ENCODE measurements around the gene ATG4C.
"Not testable (repeated sequence)": the region's sequence is repeated elsewhere in the genome, so short reads cannot be mapped to it uniquely, and the experiment has no call there.

Gene ATG4C, protein sequence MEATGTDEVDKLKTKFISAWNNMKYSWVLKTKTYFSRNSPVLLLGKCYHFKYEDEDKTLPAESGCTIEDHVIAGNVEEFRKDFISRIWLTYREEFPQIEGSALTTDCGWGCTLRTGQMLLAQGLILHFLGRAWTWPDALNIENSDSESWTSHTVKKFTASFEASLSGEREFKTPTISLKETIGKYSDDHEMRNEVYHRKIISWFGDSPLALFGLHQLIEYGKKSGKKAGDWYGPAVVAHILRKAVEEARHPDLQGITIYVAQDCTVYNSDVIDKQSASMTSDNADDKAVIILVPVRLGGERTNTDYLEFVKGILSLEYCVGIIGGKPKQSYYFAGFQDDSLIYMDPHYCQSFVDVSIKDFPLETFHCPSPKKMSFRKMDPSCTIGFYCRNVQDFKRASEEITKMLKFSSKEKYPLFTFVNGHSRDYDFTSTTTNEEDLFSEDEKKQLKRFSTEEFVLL

DNA sequence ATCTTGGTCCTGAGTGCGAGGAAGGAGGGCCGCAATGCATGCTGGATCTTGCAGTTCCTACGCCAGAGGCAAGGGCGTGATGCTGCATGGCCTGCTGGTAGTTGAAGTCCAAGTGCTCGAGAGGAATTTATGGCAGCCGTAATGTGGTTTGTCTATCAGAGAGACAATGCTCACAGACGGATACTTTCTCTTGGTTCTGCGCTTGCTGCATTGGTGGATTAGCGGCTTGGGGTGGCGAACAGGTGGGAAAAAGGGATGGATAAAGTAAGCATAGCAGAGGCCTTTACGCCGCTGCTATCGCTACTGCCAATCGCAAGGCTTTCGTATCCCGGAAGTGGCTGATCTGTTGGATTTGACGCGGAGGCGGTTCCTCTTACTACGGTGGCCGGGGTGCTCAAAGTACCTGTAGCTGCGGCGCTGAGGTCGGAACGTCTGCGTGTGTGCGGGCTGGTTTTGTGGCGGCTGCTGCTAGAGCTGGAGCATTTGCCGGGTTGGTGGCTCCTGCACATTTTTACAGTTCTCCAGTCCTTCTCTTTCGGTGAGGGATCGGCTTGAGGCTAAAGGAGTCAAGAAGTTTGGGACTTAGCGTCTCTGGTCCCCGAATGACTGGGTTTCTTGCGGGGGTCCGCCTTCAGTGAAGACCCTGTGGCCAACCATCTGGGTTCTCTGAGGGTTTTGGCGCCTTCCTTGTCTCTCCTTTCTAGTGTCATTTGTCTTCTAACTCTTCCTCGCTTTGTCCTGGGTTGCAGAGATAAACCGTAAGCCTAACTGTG is at the start of gene ATG4C:
Gene ATG4C, plus strand, starts transcription at position 397 of the 773 bp plus-strand sequence. CDS start 19,655 bp downstream, outside the sequence.
- DNase-seq, result peak; percentile 96 to 98

DNA sequence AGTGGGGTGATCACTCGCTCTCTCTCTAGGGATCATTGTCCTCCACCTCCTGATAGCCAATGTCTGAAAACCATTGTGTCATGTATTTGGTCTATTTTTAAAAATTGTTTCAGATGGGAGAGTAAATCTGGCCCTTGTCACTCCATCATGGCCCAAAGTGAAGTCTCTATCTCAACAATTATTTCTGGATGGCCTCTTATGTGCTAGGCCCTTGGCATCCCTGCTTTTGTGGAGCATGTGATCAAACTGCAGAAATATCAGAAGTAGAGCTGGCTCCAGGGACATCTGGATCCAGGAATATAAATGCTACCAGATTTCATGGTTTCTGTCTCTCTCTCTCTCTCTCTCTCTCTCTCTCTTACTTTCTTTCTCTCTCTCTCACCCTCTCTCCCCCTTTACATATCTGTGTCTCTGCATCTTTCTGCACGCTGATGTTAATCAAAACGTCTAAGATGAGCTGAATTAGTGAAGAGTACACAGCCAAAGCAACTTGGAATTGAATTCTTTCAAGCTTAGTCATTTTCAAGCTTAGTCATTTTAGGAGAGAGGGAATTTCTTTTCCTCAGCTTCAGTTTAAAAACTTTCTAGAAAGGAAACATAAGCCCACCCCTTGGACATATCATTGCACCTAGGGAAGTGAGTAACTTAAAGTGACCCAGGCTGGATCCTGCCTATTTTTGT is 48.3 kb upstream of the ATG4C start:
- no peak for DNase-seq

DNA sequence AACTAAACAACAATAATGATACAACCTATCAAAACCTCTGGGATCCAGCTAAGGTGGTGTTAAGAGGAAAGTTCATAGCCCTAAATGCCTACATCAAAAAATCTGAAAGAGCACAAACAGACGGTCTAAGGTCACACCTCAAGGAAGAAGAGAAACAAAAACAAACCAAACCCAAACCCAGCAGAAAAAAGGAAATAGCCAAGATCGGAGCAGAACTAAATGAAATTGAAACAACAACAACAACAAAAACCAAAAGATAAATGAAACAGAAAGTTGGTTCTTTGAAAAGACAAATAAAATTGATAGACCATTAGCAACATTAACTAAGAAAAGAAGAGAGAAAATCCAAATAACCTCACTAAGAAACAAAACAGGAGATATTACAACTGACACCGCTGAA is 43.2 kb upstream of the ATG4C start:
- DNase-seq, result not testable (repeated sequence)

DNA sequence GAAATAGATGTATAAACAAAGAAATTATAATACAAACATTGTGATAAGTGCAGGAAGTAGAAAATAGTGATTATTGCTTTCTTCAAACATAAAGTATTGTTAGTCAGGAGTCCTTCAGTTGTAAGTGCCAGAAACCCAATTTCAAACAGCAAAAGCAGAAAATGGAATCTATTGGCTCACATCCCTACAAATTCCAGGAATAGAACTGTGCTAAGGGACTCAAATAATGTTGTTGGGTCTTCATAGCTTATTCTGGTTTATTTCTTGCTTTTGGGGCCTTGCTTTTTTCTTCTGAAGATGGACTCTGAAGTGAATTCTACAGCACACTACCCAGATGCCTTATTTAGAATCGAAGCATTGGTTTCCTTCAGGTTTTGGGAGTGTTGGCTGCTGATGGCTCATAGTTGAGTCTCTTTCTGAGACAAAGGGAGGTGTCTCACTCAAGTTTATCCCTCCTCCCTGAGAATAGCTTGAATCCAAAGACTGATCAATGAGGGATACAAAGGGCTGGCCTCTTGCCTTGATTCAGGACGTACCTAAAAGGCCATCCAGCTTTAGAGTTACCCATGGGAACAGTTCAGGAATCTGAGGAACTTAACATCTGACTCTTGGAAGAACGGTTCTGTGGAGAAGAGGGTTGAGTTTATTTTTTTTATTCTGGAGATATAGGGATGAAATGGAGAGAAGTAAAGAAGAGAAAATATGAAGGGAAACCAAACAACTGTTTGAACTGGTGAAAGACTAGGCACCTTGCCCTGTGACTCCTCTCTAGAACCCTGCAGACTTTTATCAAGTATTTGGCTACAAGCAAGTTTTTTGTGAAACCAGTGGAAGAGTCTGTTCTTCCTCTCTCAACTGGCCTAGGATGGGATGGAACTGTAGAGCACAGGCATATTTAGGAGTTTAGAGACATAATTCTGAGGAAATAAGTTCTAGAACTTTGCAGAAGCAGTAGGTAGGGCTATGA is 39.0 kb upstream of the ATG4C start:
- no peak for DNase-seq

DNA sequence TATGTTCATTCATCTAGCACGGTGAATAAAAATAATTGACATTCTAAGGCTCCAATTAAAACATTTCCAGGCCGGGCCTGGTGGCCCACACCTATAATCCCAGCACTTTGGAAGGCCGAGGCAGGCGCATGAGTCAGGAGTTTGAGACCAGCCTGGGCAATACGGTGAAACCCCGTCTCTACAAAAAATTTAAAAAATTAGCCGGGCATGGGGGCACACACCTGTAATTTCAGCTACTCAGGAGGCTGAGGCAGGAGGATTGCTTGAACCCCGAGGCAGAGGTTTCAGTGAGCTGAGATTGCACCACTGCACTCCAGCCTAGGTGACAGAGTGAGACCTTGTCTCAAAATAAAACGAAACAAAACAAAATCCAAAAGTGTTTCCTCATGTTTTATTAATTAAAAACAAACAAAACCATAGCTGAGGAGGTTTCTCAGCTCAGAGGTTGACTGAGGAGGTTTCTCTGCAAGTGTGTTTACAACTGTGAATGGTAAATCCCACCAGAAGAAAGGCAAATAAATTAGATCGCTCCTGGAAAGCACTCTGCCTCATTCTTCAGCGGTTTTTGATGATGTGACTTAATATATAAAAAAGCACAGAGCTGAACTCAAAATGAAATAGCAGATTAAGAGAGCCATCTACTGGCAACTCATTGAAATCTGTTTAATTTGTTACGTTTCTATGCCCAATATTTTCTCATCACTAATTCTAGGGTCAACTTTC is 37.7 kb upstream of the ATG4C start:
- DNase-seq, result peak in 1 of 2 donors; percentile 55

DNA sequence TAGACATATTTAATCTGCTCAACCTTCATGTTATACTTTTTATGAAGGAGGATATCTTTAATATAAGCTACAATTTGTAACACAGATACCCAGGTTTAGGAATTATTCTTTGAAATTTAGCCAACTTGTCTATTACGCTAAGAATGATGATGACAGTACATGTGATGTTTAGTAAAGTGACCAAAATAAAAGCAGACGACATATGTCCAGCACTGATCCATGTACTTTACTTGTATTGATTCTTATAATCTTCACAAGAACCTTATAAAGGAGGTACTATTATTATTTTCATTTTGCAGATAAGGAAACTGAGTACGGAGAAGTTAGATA is 37.2 kb upstream of the ATG4C start:
- DNase-seq, result no peak

DNA sequence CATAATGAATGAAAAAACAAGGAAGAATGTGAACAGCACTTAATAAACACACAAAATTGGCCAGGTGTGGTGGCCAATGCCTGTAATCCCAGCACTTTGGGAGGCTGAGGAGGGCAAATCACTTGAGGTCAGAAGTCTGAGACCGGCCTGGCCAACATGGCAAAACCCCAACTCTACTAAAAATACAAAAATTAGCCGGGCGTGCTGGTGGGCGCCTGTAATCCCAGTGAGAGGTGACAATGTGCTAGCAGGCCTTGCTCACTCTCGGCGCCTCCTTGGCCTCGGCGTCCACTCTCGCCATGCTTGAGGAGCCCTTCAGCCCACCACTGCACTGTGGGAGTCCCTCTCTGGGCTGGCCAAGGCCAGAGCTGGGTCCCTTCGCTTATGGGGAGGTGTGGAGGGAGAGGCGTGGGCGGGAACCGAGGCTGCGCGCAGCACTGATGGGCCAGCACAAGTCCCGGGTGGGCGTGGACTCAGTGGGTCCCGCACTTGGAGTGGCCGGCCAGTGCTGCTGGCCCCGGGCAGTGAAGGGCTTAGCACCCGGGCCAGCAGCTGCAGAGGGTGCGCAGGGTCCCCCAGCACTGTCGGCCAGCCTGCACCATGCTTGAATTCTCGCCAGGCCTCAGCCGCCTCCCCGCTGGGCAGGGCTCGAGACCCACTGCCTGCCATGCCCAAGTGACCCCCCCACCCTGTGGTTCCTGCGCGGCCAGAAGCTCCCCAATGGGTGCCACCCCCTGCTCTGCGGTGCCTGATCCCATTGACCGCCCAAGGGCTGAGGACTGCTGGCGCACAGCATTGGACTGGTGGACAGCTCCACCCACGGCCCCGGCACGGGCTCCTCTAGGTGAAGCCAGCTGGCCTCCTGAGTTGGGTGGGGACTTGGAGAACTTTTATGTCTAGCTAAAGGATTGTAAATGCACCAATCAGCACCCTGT is 30.6 kb upstream of the ATG4C start:
- DNase-seq, result no peak

DNA sequence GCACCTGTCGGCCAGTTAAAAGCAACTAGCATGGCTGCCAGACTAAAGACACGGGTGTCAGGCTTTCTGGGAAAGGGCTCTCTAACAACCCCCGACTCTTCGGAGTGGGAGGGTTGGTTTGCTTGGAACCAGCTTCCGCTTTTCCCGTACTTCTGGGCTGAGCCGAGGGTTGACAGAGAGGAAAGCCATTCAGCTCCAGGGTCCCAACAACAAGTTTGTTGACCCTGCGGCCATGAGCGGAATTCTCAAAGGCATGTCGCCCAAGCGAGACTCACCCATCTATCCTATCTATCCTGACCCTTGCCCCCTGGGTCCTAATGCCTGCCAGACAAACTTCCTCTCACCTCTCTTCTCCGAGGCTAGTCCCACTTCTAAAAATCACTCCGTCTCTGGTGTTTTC is 29.0 kb upstream of the ATG4C start:
- DNase-seq, result not testable (repeated sequence)

DNA sequence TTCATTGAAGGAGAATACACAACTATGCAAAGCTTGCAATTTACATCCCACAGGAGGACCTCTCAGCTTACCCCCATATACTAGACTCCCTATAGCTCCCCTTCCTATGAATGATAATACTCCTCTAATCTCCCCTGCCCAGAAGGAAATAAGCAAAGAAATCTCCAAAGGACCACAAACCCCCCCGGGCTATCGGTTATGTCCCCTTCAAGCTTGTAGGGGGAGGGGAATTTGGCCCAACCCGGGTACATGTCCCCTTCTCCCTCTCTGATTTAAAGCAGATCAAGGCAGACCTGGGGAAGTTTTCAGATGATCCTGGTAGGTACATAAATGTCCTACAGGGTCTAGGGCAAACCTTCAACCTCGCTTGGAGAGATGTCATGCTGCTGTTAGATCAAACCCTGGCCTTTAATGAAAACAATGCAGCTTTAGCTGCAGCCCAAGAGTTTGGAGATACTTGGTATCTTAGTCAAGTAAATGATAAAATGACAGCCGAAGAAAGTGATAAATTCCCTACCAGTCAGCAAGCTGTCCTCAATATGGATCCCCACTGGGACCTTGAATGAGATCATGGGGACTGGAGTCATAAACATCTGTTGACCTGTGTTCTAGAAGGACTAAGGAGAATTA is 27.6 kb upstream of the ATG4C start:
- not testable (repeated sequence) for DNase-seq

DNA sequence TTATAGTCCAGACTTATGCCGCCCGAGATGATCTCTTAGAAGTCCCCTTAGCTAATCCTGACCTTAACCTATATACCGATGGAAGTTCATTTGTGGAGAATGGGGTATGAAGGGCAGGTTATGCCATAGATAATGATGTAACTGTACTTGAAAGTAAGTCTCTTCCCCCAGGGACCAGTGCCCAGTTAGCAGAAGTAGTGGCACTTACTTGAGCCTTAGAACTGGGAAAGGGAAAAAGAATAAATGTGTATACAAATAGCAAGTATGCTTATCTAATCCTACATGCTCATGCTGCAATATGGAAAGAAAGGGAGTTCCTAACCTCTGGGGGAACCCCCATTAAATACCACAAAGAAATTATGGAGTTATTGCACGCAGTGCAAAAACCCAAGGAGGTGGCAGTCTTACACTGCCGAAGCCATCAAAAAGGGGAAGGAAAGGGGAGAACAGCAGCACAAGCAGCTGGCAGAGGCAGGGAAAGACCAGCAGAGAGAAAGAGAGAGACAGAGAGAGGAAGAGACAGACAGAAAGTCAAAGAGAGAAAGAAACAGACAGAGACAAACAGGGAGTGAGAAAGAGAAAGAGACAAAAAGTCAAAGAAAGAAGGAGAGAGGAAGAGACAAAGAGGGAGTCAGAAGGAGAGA is 24.6 kb upstream of the ATG4C start:
- DNase-seq, result not testable (repeated sequence)

DNA sequence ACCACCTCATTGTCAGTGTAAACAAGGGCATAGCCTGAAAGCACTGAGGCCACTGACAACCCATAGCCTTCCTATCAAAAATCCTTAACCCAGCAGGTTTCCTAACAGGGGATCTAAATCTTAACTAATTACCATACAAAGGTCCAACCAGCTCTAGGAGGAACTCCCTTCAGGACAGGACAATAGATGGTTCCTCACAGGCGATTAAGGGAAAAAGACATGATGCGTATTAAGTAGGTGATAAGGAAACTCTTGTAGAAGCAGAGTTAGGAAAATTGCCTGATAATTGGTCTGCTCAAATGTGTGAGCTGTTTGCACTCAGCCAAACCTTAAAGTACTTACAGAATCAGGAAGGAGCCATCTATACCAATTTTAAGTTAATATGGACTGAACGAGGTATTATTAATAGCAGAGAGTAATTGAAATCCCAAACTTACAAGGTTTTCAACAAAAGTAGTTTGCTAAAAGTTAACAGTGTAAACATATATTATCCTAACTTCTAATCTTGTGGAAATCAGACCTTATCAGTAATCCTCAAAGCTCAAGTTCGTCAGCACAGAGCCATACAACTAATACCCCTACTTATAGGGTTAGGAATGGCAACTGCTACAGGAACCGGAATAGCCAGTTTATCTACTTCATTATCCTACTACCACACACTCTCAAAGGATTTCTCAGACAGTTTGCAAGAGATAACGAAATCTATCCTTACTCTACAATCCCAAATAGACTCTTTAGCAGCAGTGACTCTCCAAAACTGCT is 23.7 kb upstream of the ATG4C start:
- DNase-seq, result not testable (repeated sequence)

DNA sequence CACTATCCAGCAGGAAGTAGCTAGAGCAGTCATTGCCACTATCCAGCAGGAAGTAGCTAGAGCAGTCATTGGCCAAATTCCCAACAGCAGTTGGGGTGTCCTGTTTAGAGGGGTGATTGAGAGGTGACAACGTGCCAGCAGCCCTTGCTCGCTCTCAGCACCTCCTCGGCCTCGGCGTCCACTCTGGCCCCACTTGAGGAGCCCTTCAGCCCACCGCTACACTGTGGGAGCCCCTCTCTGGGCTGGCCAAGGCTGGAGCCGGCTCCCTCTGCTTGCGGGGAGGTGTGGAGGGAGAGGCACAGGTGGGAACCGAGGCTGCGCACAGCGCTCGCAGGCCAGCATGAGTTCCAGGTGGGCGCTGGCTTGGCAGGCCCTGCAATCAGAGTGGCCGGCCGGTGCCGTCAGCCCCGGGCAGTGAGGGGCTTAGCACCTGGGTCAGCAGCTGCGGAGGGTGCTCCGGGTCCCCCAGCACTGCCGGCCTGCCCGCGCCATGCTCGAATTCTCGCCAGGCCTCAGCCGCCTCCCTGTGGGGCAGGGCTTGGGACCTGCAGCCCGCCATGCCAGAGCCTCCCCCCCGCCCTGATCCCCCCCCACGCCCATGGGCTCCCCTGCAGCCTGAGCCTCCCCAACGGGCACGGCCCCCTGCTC is 22.6 kb upstream of the ATG4C start:
- DNase-seq, result not testable (repeated sequence)

DNA sequence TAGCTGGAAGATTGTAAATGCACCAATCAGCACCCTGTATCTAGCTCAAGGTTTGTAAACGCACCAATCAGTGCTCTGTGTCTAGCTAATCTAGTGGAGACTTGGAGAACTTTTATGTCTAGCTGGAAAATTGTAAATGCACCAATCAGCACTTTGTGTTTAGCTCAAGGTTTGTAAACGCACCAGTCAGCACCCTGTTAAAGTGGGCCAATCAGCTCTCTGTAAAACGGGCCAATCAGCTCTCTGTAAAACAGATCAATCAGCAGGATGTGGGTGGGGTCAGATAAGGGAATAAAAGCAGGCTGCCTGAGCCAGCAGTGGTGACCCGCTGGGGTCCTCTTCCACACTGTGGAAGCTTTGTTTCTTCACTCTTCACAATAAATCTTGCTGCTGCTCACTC is 21.9 kb upstream of the ATG4C start:
- DNase-seq, result not testable (repeated sequence)

DNA sequence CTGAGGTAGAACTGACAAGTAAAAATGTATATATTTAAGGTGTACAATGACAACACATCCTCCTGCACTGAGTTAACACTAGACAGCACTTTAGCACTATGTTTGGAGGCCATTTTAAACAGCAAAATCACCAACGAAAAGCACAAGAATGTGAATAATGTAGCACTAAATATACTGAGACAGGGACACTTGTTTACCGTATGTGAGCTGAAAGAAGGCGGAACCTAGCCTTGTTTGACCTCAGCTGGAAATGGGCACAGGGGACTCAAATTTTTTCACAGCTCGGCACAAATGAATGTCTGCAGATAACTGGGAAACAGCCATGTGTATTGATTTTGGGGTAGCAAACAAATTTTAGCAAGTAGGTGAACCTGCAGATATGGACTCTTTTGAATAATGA is 18.0 kb upstream of the ATG4C start:
- no peak for DNase-seq

DNA sequence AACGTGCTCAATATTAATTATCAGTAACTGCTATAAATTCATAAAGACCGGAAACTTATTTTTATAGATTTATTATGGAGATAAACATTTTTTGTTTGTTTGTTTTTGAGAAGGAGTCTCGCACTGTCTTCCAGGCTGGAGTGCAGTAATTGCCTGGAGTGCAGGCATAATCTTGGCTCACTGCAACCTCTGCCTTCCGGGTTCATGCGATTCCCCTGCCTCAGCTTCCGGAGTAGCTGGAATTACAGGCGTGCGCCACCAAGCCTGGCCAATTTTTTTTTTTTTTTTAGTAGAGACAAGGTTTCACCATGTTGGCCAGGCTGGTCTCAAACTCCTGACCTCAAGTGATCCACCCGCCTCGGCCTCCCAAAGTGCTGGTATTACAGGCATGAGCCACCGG is 15.4 kb upstream of the ATG4C start:
- DNase-seq, result not testable (repeated sequence)

DNA sequence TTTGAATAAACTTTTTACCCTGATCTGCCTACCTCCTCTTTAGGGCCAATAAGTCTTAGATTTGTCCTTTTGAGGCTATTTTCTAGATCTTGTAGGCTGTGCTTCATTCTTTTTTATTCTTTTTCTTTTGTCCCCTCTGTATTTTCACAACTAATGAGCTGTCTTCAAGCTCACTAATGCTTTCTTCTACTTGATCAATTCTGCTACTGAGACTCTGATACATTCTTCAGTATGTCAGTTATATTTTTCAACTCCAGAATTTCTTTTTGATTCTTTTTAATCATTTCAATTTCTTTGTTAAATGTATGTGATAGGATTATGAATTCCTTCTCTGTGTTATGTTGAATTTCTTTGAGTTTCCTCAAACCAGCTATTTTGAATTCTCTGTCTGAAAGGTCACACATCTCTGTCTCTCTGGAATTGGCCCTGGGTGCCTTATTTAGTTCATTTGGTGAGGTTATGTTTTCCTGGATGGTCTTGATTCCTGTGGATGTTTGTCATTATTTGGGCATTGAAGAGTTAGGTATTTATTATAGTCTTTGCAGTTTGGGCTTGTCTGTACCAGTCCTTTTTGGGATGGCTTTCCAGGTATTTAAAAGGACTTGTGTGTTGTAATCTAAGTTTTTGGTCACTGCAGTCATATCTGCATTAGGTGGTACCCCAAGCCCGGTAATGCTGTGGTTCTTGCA is 11.2 kb upstream of the ATG4C start:
- no peak for DNase-seq

DNA sequence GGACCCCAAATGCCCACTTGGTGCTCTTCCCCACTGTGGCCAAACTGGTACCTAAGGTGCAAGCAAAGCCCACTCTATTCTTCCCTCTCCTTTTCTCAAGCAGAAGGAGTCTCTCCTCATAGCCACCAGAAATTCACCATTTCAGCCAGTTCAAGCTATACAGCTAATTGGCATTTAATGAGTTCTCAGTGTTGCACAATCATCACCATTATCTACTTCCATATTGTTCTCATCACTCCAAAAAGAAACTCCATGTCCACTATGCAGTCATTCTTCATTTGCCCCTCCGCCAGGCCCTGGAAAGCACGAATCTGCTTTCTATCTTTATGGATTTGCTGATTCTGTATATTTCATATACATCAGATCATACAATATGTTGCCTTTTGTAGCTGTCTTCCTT is 9.9 kb upstream of the ATG4C start:
- DNase-seq, result no peak

Data from hippocampal formation (tissue), 2 donors.